HG03097 (cell line): ENCODE results near the gene FDXACB1.

Experiments used
- ATAC-seq: cut with Tn5 transposase; IDR thresholded peaks from one replicate; pipeline ENCODE4 v1.9.1; 2021; ENCODE audit not compliant: unreplicated experiment, low FRiP score

Gene FDXACB1

DNA sequence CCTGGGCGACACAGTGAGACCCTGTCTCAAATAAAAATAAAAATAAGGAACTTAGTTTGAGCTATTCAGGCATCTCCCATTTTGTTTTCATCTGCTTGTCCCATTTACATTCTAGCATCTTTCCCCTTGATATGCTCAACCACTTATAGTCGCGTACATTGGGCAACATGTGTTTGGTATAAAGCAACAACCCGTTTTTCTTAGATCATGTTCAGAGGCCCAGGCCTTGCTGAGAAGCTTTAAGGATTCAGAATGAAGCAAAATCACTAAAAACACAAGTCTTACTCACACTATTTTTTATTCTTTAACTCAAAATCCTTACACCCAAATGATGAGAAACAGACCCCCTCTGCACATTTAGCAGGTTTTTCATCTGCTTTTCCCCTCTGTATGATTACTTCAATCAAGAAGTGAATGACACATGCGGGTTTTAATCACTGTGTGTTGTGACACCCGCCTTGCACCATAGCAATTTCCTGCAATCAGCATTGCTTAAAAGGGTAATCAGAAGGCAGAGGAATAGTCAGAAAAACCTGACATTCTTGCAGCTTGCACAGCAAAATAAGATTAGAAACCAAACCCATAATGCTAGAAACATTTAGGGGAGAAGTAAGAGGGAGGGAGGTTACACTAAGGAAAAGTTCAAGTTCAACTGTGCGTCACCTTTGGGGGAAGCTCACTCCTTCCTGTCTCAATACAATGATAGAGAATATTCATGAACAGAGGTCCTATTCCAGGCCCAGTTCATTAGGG lies 33.5 kb downstream of the FDXACB1 start:
- no peak for ATAC-seq

DNA sequence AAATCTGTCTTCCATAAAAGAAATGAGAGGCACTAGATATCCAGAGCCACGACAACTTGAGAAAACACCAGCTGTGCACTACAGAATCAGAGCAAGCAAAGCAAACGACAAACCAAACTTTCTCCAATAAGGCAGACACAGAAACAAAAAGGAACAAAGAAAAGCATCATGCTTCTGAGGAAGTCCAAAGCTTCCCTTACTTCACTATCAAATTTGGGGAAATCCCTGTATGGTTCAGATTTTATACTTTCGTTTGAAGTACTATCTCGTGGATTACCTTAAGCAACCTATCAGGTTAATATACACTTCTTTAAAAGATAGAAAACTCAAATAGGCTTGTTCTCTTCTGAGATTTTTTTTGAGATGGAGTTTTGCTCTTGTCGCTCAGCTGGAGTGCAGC lies 35.3 kb downstream of the FDXACB1 start:
- ATAC-seq, result no peak

DNA sequence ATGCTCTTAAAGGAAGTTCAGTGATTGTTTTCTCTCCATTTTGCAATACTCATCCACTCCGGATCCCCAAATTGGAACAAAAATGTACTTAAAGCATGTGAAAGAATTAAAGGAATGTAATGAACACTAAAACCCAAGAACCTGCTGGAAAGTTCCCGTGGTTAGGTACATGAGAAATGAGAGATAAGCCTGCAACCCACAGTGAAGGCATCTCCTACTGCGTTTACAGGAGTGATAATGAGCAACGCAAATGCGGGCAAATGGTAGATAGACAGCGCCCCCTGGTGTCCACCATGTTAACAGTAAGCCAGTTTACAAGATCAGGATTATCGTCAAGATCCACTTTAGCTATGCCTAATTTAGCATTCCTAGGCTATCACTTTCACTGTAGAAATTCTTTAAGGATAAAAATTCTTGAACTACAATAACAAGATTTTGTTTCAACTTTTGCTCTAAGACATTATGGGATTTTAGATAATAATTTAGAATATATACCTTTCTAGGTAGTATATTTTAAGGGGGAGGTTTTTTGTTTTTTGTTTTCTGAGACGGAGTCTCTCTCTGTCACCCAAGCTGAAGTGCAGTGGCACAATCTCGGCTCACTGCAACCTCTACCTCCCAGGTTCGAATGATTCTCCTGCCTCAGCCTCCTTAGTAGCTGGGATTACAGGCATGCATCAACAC lies 37.5 kb downstream of the FDXACB1 start:
- no peak for ATAC-seq

DNA sequence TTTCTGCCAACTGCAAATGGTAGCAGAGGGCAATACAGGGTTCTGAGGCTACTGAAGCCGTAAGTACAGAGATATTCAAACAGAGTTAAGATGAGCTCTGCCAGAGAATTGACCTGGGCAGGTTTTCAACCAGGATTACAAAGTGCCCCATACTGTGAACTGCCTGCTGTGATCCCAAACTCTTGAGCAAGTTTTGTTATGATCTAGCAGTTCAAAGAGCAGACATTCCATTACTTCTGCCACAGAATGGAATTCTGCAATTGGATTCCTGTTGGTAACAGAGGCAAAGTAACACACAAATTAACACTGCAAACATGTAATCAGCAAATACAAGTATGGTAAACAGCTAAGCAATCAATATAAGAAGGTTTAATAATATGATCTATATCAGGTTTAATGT lies 38.8 kb downstream of the FDXACB1 start:
- ATAC-seq, result no peak

DNA sequence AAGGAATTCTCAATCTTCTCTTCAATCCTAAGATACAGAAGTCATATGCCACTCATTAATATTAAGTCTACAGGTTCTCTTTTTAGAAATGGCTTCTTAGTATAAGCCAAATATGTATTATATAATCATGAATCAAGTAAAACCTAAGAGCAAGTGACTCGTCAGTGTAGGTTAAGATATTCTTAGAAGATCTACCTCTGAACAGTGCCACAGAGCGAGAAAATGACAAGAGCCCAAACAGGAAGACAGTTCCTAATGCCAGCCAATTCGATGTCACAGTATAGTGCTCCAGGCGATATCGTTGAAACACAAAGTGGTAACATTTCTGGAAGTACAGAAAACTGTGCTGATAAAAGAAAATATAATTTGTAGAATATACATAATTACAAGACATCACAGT lies 40.9 kb downstream of the FDXACB1 start:
- ATAC-seq, result no peak

DNA sequence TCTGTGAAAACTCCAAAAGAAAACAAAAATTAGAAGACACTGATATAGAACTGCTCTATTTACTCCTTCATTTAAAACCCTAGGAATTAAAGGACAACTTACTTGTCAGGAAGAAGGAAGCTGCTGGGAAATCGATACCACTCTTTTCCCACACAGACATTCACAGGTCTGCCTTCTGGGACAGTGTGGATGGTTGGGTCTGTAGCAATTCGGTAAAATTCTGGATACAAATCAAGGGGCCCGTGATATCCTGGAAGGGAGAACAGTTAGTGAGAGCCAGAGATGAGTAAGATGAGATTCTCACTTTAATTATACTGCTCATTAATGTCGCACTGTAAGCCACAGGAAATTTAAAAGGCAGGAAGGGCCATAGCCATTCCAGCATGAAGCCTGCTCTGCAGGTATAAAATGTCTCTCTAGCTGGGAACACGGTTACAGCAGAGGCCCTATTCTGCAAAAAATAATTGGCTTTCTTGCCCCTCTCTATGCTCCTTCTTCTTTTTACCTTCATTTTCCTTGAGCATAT lies 41.5 kb downstream of the FDXACB1 start:
- no peak for ATAC-seq

DNA sequence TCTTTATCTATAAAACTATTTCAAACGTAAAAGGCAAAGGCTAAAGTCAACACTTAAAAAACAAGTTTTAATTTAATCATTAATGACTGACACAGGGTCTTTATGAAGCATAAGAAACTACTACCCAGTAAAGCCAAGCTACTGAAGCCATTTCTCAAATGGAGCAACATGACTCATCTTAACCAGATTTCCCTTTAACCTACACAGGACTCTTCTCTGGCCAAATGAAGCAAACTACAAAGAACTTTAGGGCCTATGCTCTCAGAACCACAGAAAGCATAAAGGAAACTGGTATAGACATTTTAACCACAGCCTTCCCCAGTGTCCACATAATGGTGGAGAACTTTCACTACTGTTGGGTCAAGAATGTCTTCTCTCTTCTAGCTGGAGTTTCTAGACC lies 42.2 kb downstream of the FDXACB1 start:
- peak; percentile 80 for ATAC-seq

DNA sequence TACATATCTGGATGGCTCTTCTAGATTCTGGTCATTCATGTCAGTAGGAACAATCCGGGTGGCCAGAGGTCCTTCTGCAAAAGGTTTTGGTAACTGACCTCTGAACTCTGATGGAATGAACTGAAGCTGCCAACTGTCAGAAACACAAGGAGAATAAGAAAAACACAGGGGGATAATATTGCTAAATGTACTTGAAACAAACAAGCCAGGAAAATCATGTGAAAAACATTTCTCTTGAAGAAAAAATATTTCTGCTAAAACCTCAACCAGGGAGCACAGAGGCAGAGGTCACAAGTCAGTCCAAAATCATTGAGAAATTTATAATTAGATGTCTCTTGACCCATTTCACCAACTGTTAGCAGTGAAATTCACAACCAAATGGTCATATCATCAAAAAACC lies 42.8 kb downstream of the FDXACB1 start:
- no peak for ATAC-seq

DNA sequence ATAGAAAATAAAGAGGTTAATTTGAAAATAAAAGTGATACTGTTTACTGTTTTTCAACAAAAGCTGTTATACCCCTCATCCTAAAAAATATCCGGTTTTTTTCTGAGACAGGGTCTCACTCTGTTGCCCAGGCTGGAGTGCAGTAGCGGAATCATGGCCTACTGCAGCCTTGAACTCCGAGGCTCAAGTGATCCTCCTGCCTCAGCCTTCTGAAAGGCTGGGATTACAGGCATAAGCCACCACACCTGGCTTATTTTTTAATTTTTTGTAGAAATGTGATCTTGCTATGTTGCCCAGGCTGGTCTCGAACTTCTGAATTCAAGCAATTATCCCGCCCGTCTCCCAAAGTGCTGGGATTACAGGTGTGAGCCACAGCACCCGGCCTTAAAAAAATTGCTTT lies 43.3 kb downstream of the FDXACB1 start:
- no peak for ATAC-seq

DNA sequence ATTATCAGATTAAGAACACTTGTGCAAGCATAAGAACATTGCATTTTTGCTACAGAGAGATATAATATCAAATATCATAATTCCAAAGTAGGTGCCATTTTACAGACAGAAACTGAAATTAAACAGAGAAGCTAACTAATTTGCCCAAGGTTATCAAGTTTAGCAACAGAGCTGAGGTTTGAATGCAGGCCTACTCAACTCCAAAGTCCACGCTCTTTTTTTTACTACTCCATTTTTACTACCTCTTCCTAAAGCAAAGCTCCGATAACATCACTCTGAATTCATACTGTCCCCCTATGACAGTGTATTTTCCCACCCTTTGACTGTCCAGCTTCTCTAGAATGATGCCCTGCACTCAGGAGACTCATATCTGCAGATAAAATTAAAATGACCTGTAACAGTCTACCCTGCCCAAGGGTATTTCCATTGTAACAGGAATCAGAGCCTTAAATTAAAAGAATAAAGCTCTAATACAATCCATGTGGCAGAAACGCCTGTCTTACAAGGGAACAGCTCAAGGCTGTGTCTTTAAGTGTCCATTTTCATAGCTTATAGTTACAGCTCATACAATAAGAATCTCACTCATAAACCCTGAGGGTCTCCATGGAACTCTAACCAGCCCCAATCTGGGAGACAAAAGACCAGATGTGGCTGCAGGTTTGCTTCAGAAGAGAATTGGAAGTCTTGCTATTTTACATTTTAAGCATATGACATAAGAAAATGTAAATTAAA lies 44.4 kb downstream of the FDXACB1 start:
- no peak for ATAC-seq

DNA sequence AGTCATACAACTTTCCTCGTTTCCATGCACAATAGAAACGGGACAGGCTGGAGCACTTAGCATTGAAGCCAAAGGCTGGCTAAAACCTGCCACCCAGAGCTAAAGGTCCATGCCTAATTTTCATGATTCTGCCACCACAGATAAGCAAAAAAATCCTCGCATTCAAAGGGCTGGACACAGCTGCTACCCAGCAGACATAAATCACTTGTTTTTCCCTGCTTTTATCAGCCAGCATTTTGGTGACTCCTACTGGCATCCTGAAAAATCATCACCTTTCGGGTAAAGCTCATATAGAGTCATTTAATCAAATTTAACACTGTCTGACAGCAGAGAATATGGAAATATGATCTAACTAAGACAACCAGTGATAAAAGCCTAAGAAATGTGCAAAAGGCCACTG lies 45.4 kb downstream of the FDXACB1 start:
- no peak for ATAC-seq

DNA sequence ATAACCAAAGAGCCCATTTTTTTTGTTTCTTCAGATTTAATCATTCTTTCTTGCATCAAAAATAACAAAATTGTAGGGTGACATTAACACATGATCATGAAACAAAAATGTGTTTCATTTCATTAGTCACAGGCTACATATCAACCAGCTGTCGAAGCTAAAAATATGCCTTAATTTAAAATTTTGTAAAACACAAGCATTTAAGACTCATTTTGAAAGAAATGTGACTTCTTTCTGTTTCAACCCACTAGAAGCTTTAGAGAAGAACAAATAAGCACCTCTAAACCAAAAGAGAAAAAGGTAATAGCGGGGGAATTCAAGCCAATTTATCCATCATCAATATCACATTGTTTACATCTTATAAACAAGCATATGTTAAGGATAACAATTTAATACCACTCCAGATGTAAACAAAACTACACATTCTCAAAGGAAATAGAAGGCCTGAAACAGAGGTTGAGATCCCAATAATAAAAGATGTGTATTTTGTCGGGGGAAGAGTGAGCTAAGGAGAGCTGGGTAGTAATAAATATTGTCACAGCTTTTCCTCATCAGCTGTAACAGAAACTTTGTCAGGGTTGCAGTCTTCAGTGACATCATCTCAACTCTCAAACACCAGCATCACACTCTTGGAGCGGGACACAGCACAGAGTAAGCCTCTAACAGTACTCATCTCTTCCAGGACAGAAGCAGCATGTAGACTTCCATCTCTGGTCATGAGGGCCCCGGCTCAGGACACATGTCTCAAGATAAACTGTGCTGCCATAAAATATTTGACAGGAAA lies 49.6 kb downstream of the FDXACB1 start:
- peak; percentile 69 for ATAC-seq

DNA sequence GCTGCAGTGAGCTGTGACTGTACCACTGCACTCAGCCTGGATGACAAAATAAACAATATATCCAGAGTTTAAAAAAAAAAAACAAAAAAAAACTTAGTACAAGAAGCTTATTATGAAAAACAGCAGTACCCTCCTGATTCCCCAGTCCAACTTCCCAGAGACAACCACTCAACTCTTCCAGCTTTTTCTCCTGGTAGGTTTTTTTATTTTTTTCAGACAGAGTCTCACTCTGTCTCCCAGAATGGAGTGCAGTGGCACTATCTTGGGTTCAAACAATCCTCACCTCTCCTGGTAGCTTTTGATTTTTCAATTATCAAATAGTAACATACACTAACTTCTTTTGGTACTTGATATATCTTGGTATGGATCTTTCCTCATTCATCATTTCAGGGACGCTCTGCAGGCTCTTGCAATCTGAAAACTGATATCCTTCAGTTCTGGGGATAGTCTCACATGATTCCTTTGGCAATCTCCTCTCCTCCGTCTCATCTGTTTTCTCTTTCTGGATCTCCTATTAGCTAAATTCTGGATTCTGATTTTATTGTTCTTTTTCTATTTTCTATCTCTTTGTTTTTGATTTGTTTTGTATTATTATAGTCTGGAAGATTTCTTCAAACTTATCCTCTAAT lies 52.5 kb downstream of the FDXACB1 start:
- no peak for ATAC-seq
